Psoas muscle (tissue), 8 donors: ENCODE data around the gene SRGN. TPM values are rescaled to one million over a fixed set of nuclear protein-coding genes. Genes with fewer than 3 reads are reported as not detected.

ENCODE experiments used
- ATAC-seq, 4 donors: fragments of 200-7000 bp; cut with Tn5 transposase; one replicate each; pipeline ENCODE4 v1.9.1; 2020; ENCODE audit warnings: moderate library complexity in 3 of 4, mild to moderate bottlenecking in 2 of 4
- DNase-seq, 2 donors: peaks; one replicate each; pipeline ENCODE4 v3.0.0-alpha.2; 2020
- H3K27ac ChIP-seq: fragments of 200-600 bp; one replicate; pipeline ENCODE4 v1.8.0; 2022
- H3K27me3 ChIP-seq, 3 donors: fragments of 200-600 bp in 1 of 3; one replicate each; pipeline versions ENCODE4 v1.6.1 to v1.8.0; 2013 to 2022; ENCODE audit warnings: low read length in 2 of 3, mild to moderate bottlenecking in 2 of 3, moderate library complexity in 1 of 3; ENCODE audit not compliant: insufficient read depth in 3 of 3
- H3K36me3 ChIP-seq, 2 donors: fragments of 200-600 bp in 1 of 2; one replicate each; pipeline versions ENCODE4 v1.6.1 to v1.8.0; 2013 to 2022; ENCODE audit warnings: low read depth in 1 of 2, mild to moderate bottlenecking in 1 of 2, moderate library complexity in 1 of 2; ENCODE audit not compliant: insufficient read depth in 1 of 2
- H3K4me1 ChIP-seq: fragments of 200-600 bp; one replicate; pipeline ENCODE4 v1.8.0; 2022
- H3K4me3 ChIP-seq: fragments of 200-600 bp; one replicate; pipeline ENCODE4 v1.8.0; 2022; ENCODE audit warnings: mild to moderate bottlenecking
- H3K9me3 ChIP-seq: fragments of 200-600 bp; one replicate; pipeline ENCODE4 v1.8.0; 2022
- WGBS, 3 donors: extraction: QIAGEN DNeasy Blood & Tissue Kit; methylation state at CpG; one replicate each; pipeline versions ENCODE4 v1.1.6 to v1.1.7; 2013; 5-methylcytosine and 5-hydroxymethylcytosine counted together
- intact Hi-C, 2 donors: fragments of 100-400 bp; cut with DNase I; formaldehyde crosslinking; loops; one replicate each; pipeline versions ENCODE4 v1.11.0 to v1.14.2; 2022
- polyA plus RNA-seq, 3 donors: library from polyadenylated mRNA; stranded (reverse); fragments of 200-250 nt; gene quantifications; one replicate each; pipeline ENCODE4 v1.2.3, GENCODE V29; 2013
- total RNA-seq, 4 donors: library from RNA; stranded (reverse); fragmentation: NEBNext Ultra II Directional in 2 of 4; extraction: Animal tissue kit (Norgen Biotek cat#: 25700) in 2 of 4; gene quantifications; one replicate each; pipeline versions ENCODE4 v1.2.1 to v1.2.4, GENCODE V29; 2021 to 2023
- TF ChIP-seq, protein P1 (sequence below): fragments of 200-600 bp; IDR thresholded peaks from one replicate; pipeline ENCODE4 v1.8.0; 2022; ENCODE audit warnings: antibody characterized with exemption
- donor health status: healthy with polysubstance abuse.
- donor health status: DM: no; HTN: no; CAD: no; lungs with moderate emphysema.
- donor health status: Bipolar disorder and iron deficiency.
- donor health status: healthy.
- donor health status: DM: yes; HTN: yes; CAD: no.
- donor health status: DM: no; HTN: no; CAD: no.
- donor health status: DM: no; HTN: no; CAD: no.
- donor health status: DM: yes; HTN: yes; CAD: no.

The SRGN gene
- total and polyA plus RNA-seq, 7 donors = 27.8 to 54.0 (median 32.9) TPM

DNA sequence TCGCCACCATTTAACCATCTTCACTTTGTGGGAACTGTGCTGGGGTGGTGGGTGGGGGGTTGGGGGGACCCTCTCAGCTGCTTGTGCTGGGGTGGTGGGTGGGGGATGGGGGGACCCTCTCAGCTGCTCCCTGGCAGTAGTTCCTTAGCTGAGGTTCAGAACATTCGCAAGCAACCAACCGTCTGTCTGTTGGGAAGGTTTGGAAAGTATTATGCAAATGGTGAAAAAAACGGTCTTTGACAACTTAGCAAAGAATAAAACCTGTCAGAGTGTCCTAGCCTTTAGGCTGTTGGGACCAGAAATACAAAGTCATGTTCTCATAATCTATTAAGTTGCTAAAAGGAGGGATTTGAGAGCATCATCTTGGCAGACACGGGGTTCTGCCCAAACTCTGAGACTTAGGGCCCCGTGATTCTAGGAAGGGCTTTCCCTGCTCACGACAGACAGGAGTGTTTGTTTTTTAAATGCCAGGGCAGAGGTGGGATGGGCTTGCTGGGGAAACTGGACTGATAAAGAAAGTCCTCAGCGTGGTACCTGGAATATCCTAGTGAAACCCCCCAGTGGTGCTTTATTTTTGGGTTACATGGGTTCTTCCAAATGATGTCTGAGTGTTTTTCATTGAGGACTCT lies 14.1 kb upstream of the SRGN start:
- Histone ChIP-seq H3K27me3 (no peaks in the 10 kb centered on the region), H3K9me3 (no peaks in the 10 kb centered on the region), H3K27ac (no peak overlapping the region), H3K4me1 (no peaks in the 10 kb centered on the region), H3K4me3 (no peak overlapping the region), H3K36me3 (no peaks in the 10 kb centered on the region)
- 65 to 70% (median 66%) methylated on average over 8 of the region's 8 CpGs for WGBS, 3 donors
- intact Hi-C loops = no loop called here
- TF ChIP-seq, protein P1, sequence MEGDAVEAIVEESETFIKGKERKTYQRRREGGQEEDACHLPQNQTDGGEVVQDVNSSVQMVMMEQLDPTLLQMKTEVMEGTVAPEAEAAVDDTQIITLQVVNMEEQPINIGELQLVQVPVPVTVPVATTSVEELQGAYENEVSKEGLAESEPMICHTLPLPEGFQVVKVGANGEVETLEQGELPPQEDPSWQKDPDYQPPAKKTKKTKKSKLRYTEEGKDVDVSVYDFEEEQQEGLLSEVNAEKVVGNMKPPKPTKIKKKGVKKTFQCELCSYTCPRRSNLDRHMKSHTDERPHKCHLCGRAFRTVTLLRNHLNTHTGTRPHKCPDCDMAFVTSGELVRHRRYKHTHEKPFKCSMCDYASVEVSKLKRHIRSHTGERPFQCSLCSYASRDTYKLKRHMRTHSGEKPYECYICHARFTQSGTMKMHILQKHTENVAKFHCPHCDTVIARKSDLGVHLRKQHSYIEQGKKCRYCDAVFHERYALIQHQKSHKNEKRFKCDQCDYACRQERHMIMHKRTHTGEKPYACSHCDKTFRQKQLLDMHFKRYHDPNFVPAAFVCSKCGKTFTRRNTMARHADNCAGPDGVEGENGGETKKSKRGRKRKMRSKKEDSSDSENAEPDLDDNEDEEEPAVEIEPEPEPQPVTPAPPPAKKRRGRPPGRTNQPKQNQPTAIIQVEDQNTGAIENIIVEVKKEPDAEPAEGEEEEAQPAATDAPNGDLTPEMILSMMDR = no peak
- DNase-seq (no peak), ATAC-seq (no peak)

DNA sequence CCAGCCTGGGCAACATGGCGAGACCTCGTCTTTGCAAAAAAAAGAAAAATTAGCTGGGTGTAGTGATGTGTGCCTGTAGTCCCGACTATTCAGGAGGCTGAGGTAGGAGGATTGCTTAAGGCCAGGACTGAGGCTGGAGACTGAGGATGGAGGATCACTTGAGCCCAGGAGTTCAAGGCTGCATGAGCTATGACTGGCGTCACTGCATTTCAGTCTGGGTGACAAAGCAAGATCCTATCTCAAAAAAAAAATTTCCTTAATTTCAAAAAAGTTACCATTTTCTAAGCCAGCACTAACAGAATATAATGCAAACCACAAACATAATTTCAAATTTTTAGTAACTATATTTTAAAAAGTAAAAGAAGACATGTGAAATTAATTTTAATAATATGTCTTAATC lies 13.4 kb upstream of the SRGN start:
- Histone ChIP-seq H3K27ac (no peak overlapping the region), H3K4me1 (no peaks in the 10 kb centered on the region), H3K4me3 (no peak overlapping the region), H3K36me3 (no peaks in the 10 kb centered on the region), H3K27me3 (no peaks in the 10 kb centered on the region), H3K9me3 (no peaks in the 10 kb centered on the region)
- WGBS, 3 donors = 90 to 95% (median 90%) methylated on average over 4 of the region's 4 CpGs
- ATAC-seq = no peak
- TF ChIP-seq, protein P1 = no peak
- intact Hi-C loops = no loop called here
- no peak for DNase-seq

DNA sequence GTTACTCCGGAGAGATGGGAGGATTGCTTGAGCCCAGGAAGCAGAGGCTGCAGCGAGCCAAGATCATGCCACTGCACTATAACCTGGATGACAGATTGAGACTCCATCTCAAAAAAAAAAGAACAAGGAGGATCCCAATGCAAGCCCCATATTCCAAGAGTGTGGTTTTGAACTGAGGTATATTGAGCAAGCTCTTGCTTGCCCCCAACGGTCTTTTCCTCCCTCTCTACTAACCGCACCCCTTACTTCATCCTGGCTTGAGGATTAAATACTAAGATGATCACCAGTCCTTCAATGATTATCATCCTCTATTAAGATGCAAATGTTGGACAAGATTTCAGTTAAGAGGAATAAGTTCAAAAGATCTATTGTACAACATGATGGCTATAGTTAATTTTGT lies 12.5 kb upstream of the SRGN start:
- Histone ChIP-seq H3K4me1 (no peaks in the 10 kb centered on the region), H3K27me3 (no peaks in the 10 kb centered on the region), H3K27ac (no peak overlapping the region), H3K9me3 (no peaks in the 10 kb centered on the region), H3K36me3 (no peaks in the 10 kb centered on the region), H3K4me3 (no peak overlapping the region)
- DNase-seq (no peak), ATAC-seq (no peak)
- TF ChIP-seq, protein P1 = no peak
- 81 to 91% (median 87%) methylated on average over 4 of the region's 4 CpGs for whole genome bisulfite sequencing, 3 donors
- intact Hi-C loops = no loop called here

DNA sequence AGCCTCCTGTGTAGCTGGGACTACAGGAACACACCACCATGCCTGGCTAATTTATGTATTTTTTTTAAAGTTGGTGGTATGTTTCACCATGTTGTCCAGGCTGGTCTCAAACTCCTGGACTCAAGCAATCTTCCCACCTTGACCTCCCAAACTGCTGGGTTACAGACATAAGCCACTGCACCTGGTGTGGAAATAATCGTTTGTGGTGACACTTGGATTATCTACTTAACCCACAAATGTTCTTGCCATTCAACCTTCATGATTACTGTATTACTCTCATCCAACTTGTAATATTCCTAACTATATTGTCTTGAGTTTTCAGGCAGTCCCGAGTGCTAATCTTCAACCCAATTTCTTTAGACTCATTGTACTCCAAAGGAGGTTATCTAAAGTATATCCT lies 9.6 kb upstream of the SRGN start:
- H3K4me3 ChIP-seq = no peak overlapping the region
- no peaks in the 10 kb centered on the region for H3K4me1 ChIP-seq
- 42 to 57% (median 49%) methylated on average over 2 of the region's 2 CpGs for WGBS, 3 donors
- H3K9me3 ChIP-seq = no peaks in the 10 kb centered on the region
- no peaks in the 10 kb centered on the region for H3K36me3 ChIP-seq
- H3K27ac ChIP-seq = no peak overlapping the region
- ATAC-seq (no peak), DNase-seq (no peak)
- TF ChIP-seq, protein P1 = no peak
- intact Hi-C loops = no loop called here
- H3K27me3 ChIP-seq = no peaks in the 10 kb centered on the region

DNA sequence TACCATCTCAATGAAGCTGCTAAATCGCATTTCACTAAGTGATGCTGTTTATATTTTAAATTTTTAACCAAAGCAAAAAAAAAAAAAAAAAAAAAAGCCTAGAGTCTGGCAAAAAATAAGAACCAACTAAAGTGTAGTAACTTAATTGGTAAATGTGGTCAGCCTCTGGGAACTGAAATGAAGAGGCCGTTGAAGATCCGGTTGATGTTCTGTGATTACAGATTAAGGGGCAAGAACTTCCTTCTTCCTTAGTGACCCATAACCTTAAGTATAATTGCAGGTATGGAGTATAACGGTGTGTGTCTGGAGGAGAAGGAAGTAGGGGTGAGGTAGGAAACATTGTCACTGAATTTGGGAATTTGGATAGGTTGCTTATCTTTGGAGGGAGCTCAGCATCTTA lies 7.7 kb upstream of the SRGN start:
- Histone ChIP-seq H3K27me3 (no peaks in the 10 kb centered on the region), H3K27ac (no peak overlapping the region), H3K9me3 (no peaks in the 10 kb centered on the region), H3K4me1 (no peaks in the 10 kb centered on the region), H3K4me3 (no peak overlapping the region), H3K36me3 (no peaks in the 10 kb centered on the region)
- no peak for DNase-seq
- TF ChIP-seq, protein P1 = no peak
- intact Hi-C loops = no loop called here
- no peak for ATAC-seq
- WGBS, 3 donors = 67 to 87% (median 69%) methylated on average over 4 of the region's 4 CpGs
